ENCODE results near the gene NOXRED1. TPM values are rescaled to one million over a fixed set of nuclear protein-coding genes. Genes with fewer than 3 reads are reported as not detected.
"Not testable (repeated sequence)": the region's sequence is repeated elsewhere in the genome, so short reads cannot be mapped to it uniquely, and the experiment has no call there.

The NOXRED1 gene
- total RNA-seq, 1 experiment from 2014 or later: not detected

GRCh38 chr14:77421201-77421600, 2.1 kb downstream of the NOXRED1 start:
- no peak for DNase-seq
- Histone ChIP-seq H3K36me3 (no peaks in the 10 kb centered on the region; the same call in 1 of the 2 replicates), H3K9me3 (no peaks in the 10 kb centered on the region), H3K27me3 (no peaks in the 10 kb centered on the region), H3K4me3 (no peak overlapping the region)

GRCh38 chr14:77416836-77417235, 6.5 kb downstream of the NOXRED1 start:
- DNase-seq: no peak
- no peaks in the 10 kb centered on the region for H3K36me3 ChIP-seq
- H3K4me3 ChIP-seq: no peak overlapping the region
- no peaks in the 10 kb centered on the region for H3K27me3 ChIP-seq
- no peaks in the 10 kb centered on the region for H3K9me3 ChIP-seq

- not testable (repeated sequence) for H3K36me3 ChIP-seq, DNase-seq, H3K27me3 ChIP-seq, H3K9me3 ChIP-seq, H3K4me3 ChIP-seq
These were observed 7.2 kb downstream of the NOXRED1 start for GRCh38 chr14:77416098-77416497.

- not testable (repeated sequence) for H3K4me3 ChIP-seq, H3K27me3 ChIP-seq, DNase-seq, H3K36me3 ChIP-seq, H3K9me3 ChIP-seq
These were observed 7.8 kb downstream of the NOXRED1 start for GRCh38 chr14:77415403-77416030.

- Histone ChIP-seq H3K9me3 (no peaks in the 10 kb centered on the region), H3K4me3 (no peak overlapping the region), H3K27me3 (no peaks in the 10 kb centered on the region), H3K36me3 (no peaks in the 10 kb centered on the region)
- DNase-seq: no peak
These were observed 14.2 kb downstream of the NOXRED1 start for GRCh38 chr14:77409131-77409533.

GRCh38 chr14:77407158-77407557, 16.2 kb downstream of the NOXRED1 start:
- Histone ChIP-seq H3K36me3 (no peaks in the 10 kb centered on the region), H3K9me3 (no peaks in the 10 kb centered on the region), H3K27me3 (no peaks in the 10 kb centered on the region), H3K4me3 (no peak overlapping the region)
- no peak for DNase-seq

GRCh38 chr14:77406718-77407117, 16.6 kb downstream of the NOXRED1 start:
- no peaks in the 10 kb centered on the region for H3K9me3 ChIP-seq
- H3K4me3 ChIP-seq: no peak overlapping the region
- no peaks in the 10 kb centered on the region for H3K36me3 ChIP-seq
- no peaks in the 10 kb centered on the region for H3K27me3 ChIP-seq
- DNase-seq: no peak

GRCh38 chr14:77406086-77406485, 17.2 kb downstream of the NOXRED1 start:
- no peak for DNase-seq
- Histone ChIP-seq H3K36me3 (no peaks in the 10 kb centered on the region), H3K4me3 (no peak overlapping the region), H3K27me3 (no peaks in the 10 kb centered on the region), H3K9me3 (no peaks in the 10 kb centered on the region)

GRCh38 chr14:77403768-77404167, 19.6 kb downstream of the NOXRED1 start:
- no peaks in the 10 kb centered on the region for H3K27me3 ChIP-seq
- no peak for DNase-seq
- H3K4me3 ChIP-seq: no peak overlapping the region
- no peaks in the 10 kb centered on the region for H3K9me3 ChIP-seq
- no peaks in the 10 kb centered on the region for H3K36me3 ChIP-seq

- Histone ChIP-seq H3K4me3 (no peak overlapping the region), H3K27me3 (no peaks in the 10 kb centered on the region), H3K36me3 (no peaks in the 10 kb centered on the region), H3K9me3 (no peaks in the 10 kb centered on the region)
- DNase-seq: no peak
These were observed 23.1 kb downstream of the NOXRED1 start for GRCh38 chr14:77400216-77400615.

- no peaks in the 10 kb centered on the region for H3K36me3 ChIP-seq
- H3K27me3 ChIP-seq: no peaks in the 10 kb centered on the region
- H3K4me3 ChIP-seq: no peak overlapping the region
- DNase-seq: no peak
- H3K9me3 ChIP-seq: no peaks in the 10 kb centered on the region
These were observed 33.1 kb downstream of the NOXRED1 start for GRCh38 chr14:77390188-77390587.

GRCh38 chr14:77378701-77379100, 44.6 kb downstream of the NOXRED1 start:
- no peak for DNase-seq
- no peaks in the 10 kb centered on the region for H3K9me3 ChIP-seq
- no peaks in the 10 kb centered on the region for H3K27me3 ChIP-seq
- no peak overlapping the region for H3K4me3 ChIP-seq
- no peaks in the 10 kb centered on the region for H3K36me3 ChIP-seq

- Histone ChIP-seq H3K9me3 (no peaks in the 10 kb centered on the region), H3K36me3 (no peaks in the 10 kb centered on the region), H3K4me3 (peak overlapping the region; percentile 86), H3K27me3 (no peaks in the 10 kb centered on the region)
- DNase-seq: no peak
These were observed 45.9 kb downstream of the NOXRED1 start for GRCh38 chr14:77377502-77377844.

- Histone ChIP-seq H3K4me3 (peak within 1 kb of the TSS; percentile 86), H3K36me3 (no peaks in the 10 kb centered on the region), H3K9me3 (no peaks in the 10 kb centered on the region), H3K27me3 (no peaks in the 10 kb centered on the region)
- peak; percentile 74 for DNase-seq
These were observed 46.4 kb downstream of the NOXRED1 start, which contains the start of the genes SAMD15 and TMED8 for GRCh38 chr14:77376771-77377501. Gene SAMD15 (plus strand): TSS chr14:77377379. CDS start chr14:77377419, 40 bp downstream. Gene TMED8 (minus strand): TSS chr14:77377094. CDS start chr14:77377053, 41 bp downstream.

- Histone ChIP-seq H3K9me3 (no peaks in the 10 kb centered on the region), H3K4me3 (peak overlapping the region; percentile 86), H3K36me3 (no peaks in the 10 kb centered on the region), H3K27me3 (no peaks in the 10 kb centered on the region)
- DNase-seq: peak; percentile 0
These were observed 47.2 kb downstream of the NOXRED1 start for GRCh38 chr14:77375973-77376770.

GRCh38 chr14:77375164-77375950, 48.0 kb downstream of the NOXRED1 start:
- Histone ChIP-seq H3K27me3 (no peaks in the 10 kb centered on the region), H3K4me3 (no peak overlapping the region; the same call in 1 of the 2 replicates), H3K9me3 (no peaks in the 10 kb centered on the region), H3K36me3 (no peaks in the 10 kb centered on the region)
- no peak for DNase-seq

Data from MG63 (cell line).